ENCODE measurements around the gene THBS2. TPM values are rescaled to one million over a fixed set of nuclear protein-coding genes. Genes with fewer than 3 reads are reported as not detected.
A peak's percentile ranks its signal among the peaks of the same experiment; 100 is the strongest.

The THBS2 gene
- total and polyA plus RNA-seq, 2 of the 8 experiments (the other 6 are each of a cell fraction or from before 2014, with no cell fraction given): 11.0 to 22.5 TPM

DNA sequence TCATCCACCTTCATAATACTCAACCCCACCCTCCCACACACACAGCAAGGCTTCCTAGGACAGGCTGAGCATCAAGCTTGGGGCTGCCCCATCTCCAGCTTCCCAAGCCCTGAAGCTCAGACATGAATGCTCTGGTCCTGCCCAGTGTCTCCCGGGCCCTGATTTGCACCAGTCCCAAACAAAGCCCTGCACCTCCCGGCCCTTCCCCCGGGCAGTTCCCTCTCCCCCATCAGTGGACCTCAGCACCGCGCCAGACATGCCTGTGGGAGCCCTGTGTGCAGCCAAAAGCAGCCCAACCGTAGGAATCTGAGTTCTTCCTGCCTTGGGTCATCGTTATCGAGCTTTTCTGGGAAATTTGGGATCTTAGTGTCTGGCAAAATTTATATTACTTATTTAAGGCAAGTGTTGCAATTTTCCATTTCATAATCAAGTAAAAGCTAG lies 63.5 kb downstream of the THBS2 start:
- no peak overlapping the region for H3K4ac ChIP-seq (replicated peaks; ENCODE audit: insufficient read length, low read depth, low read length)
- no peak overlapping the region for H3K18ac ChIP-seq (ENCODE audit: extremely low read depth, low read length)
- no peak overlapping the region for H2BK120ac ChIP-seq (replicated peaks; ENCODE audit: low read depth, low read length)
- H3K79me1 ChIP-seq (ENCODE audit: low read depth, low read length): no peaks in the 10 kb centered on the region
- H2BK12ac ChIP-seq (ENCODE audit: low read depth, low read length): no peak overlapping the region
- H2BK20ac ChIP-seq (ENCODE audit: low read length): no peak overlapping the region
- H3K4me3 ChIP-seq (ENCODE audit: extremely low read depth in 1 of 4, insufficient read depth in 2 of 4, low read depth in 3 of 4, low read length in 4 of 4): no peak overlapping the region
- no peak overlapping the region for H2BK5ac ChIP-seq (ENCODE audit: low read depth, low read length)
- no peak overlapping the region for H2AFZ ChIP-seq (ENCODE audit: low read length)
- H3K56ac ChIP-seq (replicated peaks; ENCODE audit: insufficient read length, low read depth, low read length): no peak overlapping the region
- no peak overlapping the region for H2AK5ac ChIP-seq (ENCODE audit: low read depth, low read length)
- H3K79me2 ChIP-seq (ENCODE audit: control insufficient read depth in 1 of 2, insufficient read depth in 2 of 2, low read length in 2 of 2): no peaks in the 10 kb centered on the region
- CTCF ChIA-PET (ENCODE audit: partially characterized antibody): no interaction called here
- H3K36me3 ChIP-seq (ENCODE audit: control insufficient read depth in 2 of 4, insufficient read depth in 4 of 4, low read length in 3 of 4): no peaks in the 10 kb centered on the region
- no peaks in the 10 kb centered on the region for H3K23me2 ChIP-seq (ENCODE audit: low read depth, low read length)
- H4K20me1 ChIP-seq (replicated peaks in 1 of 2; ENCODE audit: control insufficient read depth in 1 of 2, insufficient read depth in 2 of 2, low read length in 2 of 2): no peaks in the 10 kb centered on the region
- no peak overlapping the region for H3K4me2 ChIP-seq (ENCODE audit: insufficient read depth in 1 of 2, low read depth in 2 of 2, low read length in 2 of 2)
- DNase-seq (ENCODE audit: low read depth in 1 of 2, low spot score in 2 of 2): no peak
- no peaks in the 10 kb centered on the region for H3K27me3 ChIP-seq (replicated peaks in 1 of 4; ENCODE audit: control insufficient read depth in 3 of 4, extremely low read depth in 1 of 4, insufficient read depth in 3 of 4, low read length in 3 of 4)
- 94% methylated on average over 8 of the region's 8 CpGs; no CpG with 5 or more reads in 1 of the 2 experiments for WGBS, 2 experiments (ENCODE audit: extremely low coverage in 1 of 2, insufficient coverage in 1 of 2, insufficient read length in 1 of 2, insufficient replicate concordance in 2 of 2, low coverage in 1 of 2, low lambda C conversion rate in 2 of 2, missing lambda C conversion rate in 1 of 2)
- 0 out of 7 replicates have a peak, but pooled peaks cover 0 to 3% (median 0%) of the 10 kb centered on the region in 4 experiments for H3K4me1 ChIP-seq (replicated peaks in 1 of 4; ENCODE audit: control insufficient read depth in 3 of 4, insufficient read depth in 4 of 4, low read length in 3 of 4)
- H4K91ac ChIP-seq (replicated peaks; ENCODE audit: insufficient read length, low read length): no peak overlapping the region
- no peaks in the 10 kb centered on the region; a peak in 1 of 4 replicates for H3K9me3 ChIP-seq (ENCODE audit: insufficient read depth in 2 of 2, low read depth in 1 of 2, low read length in 1 of 2)
- H4K5ac ChIP-seq (ENCODE audit: insufficient read length, low read depth, low read length): no peak overlapping the region
- no peak overlapping the region for H2BK15ac ChIP-seq (ENCODE audit: low read length)
- POLR2A ChIA-PET (ENCODE audit: partially characterized antibody): no interaction called here
- peak overlapping the region; percentile 76; the same call in 1 of the 2 replicates for H4K8ac ChIP-seq (ENCODE audit: extremely low read depth, insufficient read depth, low read length)
- H3K27ac ChIP-seq (ENCODE audit: low read depth, low read length): no peak overlapping the region
- H3K14ac ChIP-seq (ENCODE audit: insufficient read length): no peak overlapping the region
- no peak overlapping the region for H3K9ac ChIP-seq (replicated peaks in 1 of 4; ENCODE audit: extremely low read depth in 1 of 4, low read depth in 3 of 4, low read length in 3 of 4)
- no peak for FAIRE-seq
- H3K23ac ChIP-seq (ENCODE audit: insufficient read length): no peak overlapping the region
- no peak for TF ChIP-seq EZH2 (IDR thresholded peaks at IDR 0.05; ENCODE audit: low read depth, low read length, severe bottlenecking)
- TF ChIP-seq POLR2AphosphoS5 (IDR thresholded peaks at IDR 0.05; ENCODE audit: low read depth, low read length): no peak
- no peak for TF ChIP-seq FOSL1 (IDR thresholded peaks at IDR 0.05; ENCODE audit: insufficient read depth, low read depth, low read length)
- no peak for TF ChIP-seq SIX5 (IDR thresholded peaks at IDR 0.05; ENCODE audit: low read depth, low read length)
- no peak for TF ChIP-seq CREB1 (IDR thresholded peaks at IDR 0.05)
- TF ChIP-seq POU5F1 (IDR thresholded peaks at IDR 0.05; ENCODE audit: low read depth, low read length): no peak
- TF ChIP-seq KDM5A (IDR thresholded peaks at IDR 0.05; ENCODE audit: low read length): no peak
- TF ChIP-seq SUZ12 (IDR thresholded peaks at IDR 0.05; ENCODE audit: low read length): no peak
- TF ChIP-seq KDM1A (IDR thresholded peaks at IDR 0.05; ENCODE audit: borderline replicate concordance, low read length): no peak
- TF ChIP-seq SIN3A (conservative IDR thresholded peaks at IDR 0.05 in 1 of 2, IDR thresholded peaks at IDR 0.05 in 1 of 2; ENCODE audit: low read depth in 1 of 2, low read length in 2 of 2): no peak
- no peak for TF ChIP-seq MAFK (IDR thresholded peaks at IDR 0.05; ENCODE audit: low read depth, low read length)
- TF ChIP-seq SP4 (IDR thresholded peaks at IDR 0.05; ENCODE audit: low read length): no peak
- no peak for TF ChIP-seq RXRA (IDR thresholded peaks at IDR 0.05; ENCODE audit: insufficient read depth, low read depth, low read length)
- no peak for TF ChIP-seq POLR2A (IDR thresholded peaks at IDR 0.05; ENCODE audit: control extremely low read depth in 1 of 2, low read depth in 2 of 2, low read length in 2 of 2)
- TF ChIP-seq CEBPB (IDR thresholded peaks at IDR 0.05; ENCODE audit: low read depth, low read length): no peak
- TF ChIP-seq CTBP2 (IDR thresholded peaks at IDR 0.05; ENCODE audit: borderline replicate concordance, insufficient read depth, insufficient read length, low read length): no peak

Measured in H1 (cell line).